Midbrain (tissue), 1 donor: ENCODE measurements around the gene RGP1.

Experiments
- DNase-seq: peaks from one replicate; lab custom pipeline; 2025; lab: John Stamatoyannopoulos, UW

The RGP1 gene

DNA sequence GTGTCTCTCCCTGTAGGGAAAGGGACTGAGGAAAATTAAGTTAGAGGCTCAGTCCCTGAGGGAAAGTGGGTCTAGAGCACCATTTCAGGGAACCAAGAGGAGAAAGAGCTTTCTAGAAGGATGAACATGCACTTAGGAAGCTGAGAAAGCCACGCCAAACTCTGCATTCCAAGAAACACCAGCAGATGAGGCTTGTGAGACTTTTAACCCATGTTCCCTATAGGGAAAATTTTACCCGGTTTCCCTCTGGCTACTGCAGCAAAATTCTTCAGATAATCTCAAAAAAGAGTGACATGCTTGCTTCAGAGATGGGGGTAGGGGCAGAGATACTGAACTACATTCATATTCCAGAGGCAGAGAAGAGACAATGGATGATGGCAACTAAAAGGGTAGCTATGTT, 25.7 kb upstream of the RGP1 start:
- no peak for DNase-seq

DNA sequence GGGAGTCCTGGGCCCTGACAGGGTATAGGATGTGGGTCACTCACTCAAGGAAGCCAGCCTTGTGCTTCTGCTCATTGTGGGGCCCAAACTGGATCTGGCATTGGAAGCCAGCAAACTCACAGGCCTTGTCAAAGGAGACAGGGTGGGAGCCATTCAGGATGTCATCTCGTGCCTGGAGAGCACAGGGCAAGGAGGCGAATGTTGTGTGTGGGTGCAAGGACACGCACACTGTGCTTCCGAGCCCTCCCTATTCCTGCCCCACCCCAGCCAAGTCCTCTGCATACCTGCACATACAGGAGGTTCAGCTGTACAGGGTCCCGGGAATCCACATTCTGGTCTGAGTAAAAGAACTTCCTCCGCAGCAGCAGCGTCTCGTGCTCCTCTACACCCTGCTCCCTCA, 25.2 kb upstream of the RGP1 start:
- no peak for DNase-seq

DNA sequence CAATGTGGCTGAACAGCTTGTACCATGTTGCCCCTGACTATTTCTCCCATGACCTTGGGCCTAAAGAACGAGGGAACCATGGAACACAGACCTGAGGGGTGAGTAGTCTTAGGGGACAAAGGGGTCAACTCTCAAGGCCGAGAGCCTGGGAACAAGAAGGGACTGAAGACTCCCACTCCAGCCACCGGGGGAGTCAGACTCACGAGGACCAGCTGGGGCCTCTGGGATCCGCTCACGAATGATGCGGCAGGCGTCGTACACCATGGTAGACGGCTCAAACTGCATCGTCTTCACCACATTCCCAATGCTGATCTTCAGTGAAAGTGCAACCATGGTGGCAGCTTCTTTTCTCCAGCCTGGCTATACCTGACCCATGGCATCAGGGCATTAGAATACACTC, 23.7 kb upstream of the RGP1 start:
- no peak for DNase-seq

DNA sequence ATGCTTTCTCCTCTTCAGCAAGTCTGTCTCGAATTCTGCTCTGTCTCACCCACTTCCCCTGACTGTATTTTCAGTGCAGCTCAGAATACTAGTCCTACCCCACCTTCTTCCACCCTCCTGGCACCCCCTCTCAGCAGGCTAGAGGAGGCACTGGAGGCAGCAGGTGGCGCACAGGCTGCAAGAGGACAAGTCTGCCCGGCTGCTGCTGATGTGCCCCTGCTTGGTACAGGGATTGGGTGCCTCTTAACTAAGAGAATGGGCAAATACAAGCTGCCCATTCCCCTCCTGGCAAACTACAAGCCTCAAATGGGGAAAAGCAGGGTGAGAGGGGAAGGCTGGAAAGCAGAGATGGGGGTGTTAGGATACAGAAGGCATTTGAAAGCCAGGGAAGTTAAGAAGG, 22.2 kb upstream of the RGP1 start:
- no peak for DNase-seq

DNA sequence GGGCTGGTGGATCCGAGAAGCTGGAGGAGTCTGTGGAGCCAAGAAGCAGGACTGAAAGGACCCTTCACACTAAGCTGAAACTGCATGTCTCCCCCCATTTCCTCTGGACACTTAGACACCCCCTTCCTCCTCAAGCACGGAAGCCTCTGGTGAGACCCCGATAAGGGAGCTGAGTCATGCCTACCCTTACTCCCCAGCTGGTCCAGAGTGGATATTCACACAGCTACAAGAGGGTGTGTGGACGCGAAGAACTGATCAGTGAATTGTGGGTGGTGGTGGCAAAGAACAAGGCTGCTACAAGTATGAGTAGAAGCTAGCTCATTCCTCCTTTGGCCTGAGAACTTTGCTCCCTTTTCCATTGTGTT, 21.4 kb upstream of the RGP1 start:
- no peak for DNase-seq

DNA sequence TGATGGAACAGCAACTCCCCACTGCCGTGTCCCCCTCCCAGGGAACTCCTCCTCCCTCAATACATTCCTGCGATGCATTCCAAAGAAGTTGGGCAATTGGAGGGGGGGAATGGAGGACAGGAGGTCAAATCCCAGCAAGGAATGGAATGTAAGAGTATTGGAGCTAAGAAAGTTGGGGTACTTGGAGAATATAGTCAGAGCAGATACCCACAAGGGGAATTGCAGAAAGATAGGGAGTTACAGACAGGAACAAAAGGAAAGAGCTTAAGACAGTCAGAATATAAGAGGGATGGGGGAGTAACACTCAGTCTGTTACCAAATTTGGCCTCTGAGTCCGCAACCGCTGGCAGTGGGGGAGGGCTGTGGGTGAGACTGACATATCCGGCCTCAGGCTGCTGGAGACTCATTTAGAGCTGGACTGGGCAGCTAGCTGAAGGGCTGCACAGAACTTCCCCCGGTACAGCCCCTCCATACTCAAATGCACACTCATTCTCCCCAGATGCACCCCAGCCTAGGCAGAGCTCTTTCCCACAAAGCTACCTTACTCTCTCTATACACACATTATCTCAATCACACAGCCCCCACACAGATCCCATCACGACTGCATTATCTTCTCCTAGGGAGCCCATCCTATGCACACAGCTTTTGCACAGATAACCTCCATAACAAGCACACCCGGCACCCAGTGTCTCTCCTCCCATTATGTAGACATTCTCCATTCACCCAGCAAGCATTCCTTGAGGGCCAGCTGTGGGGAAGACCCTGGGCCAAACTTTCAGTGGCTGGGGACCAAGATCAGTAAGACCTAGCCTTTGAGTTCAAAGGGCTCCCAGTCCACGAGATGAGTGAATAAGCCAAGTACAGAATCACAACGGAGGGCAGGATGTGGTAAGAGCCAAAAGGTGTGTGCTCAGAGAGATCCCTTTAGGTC, 20.8 kb upstream of the RGP1 start:
- DNase-seq, result peak; percentile 12

DNA sequence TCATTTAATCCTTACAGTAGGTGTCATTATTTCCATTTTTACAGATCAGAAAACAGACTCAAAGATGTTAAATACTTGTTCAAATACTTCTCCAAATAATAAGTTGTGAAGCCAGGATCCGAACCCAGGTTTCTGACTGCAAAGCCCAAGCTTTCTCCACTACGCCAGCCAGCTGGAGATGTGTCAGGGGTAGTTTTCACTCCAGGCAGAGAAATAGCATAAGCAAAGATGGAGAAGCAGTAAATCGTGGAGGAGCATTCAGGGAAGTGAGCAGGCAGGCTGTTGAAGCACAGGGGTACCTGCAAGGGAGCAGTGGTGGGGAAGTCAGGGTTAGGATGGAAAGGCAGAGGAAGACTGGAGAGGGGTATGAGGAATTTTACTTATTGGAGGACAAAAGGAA, 20.0 kb upstream of the RGP1 start:
- no peak for DNase-seq

DNA sequence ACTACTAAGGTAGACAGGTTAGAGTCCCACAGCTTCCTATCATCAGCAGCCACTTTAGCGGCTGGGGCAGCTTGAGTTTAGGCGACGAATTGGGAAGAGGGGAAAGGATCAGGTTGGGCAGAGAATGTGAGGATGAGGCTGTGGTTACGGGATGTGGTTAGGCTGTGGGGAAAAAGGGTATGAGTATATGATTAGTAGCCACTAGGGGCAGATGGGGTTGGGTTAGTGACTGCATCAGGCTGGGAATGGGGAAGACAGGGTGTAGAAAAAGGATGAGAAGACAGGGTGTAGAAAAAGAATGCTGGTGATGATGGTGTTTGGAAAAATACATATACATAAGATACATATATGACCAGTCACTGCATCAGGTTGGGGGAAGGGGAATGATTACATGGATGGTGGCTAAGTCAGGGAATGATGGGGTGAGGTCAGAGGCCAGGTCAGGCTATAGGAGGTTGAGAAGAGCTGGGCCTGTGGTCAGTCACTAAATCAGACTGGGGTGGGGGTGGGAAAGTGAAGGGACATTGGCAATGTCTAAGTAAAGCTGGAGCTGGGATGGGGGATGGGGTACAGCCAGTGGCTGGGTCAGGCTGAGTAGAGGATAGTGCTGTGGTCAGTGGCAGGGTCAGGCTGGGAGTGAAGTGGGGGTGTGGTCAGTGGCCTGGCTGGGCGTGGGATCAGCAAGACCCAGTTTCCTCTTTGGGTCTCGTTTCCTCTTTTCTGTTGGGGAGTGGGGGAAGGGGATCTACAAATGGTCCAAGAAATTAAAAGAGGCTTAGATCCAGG, 19.2 kb upstream of the RGP1 start:
- DNase-seq, result peak; percentile 13

DNA sequence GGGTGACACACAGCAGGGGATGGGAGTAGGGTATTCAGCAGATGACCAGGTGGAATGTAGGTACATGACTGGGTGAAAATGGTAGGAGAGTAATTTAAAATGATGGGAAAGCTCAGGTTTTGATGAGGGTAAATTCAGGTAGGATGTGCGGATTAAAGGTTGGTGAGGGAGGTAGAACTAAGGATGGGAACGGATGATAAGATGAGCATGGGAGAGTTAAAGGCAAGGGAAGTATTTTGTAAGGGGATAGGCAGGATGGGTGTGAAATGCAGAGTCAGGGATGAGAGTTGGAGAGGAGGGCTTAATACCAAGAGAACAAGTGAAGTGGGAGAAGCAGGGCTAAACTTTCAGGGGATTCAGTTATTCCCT, 18.6 kb upstream of the RGP1 start:
- no peak for DNase-seq

DNA sequence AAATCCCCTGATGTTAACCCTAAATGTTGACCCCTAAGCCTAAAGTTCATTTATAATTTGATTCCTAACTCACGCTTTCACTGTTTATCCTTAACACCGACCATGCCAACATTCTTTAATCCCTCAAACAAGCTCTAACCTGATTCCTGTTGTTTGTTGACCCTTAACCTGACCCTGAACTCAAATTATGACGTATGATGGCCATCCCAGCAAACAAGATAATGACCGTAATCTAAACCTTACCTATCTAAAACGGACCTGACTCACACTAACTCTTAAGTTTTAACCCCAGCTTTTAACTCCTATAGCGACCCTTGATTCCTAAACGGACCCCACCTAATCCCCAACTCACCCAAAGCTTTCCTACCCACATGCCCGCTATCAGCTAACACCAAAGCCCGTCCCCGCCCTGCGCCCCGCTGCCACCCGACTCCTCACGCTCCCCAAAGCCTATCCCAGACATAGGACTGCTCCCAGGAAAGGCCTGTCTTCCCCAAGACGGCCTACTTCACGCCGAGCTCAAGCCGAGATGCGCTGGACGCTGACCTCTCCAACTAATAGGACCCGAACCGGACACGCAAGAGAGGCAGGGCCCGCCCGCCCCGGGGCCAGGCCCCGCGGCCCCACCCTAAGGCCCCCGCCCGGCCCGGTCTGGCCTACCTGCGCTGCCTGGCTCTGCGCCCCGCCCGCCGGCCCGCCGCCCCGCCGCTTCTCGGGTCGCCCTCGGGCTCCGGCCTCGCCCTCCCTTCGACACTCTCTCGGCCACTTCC, 17.5 kb upstream of the RGP1 start:
- DNase-seq, result no peak

DNA sequence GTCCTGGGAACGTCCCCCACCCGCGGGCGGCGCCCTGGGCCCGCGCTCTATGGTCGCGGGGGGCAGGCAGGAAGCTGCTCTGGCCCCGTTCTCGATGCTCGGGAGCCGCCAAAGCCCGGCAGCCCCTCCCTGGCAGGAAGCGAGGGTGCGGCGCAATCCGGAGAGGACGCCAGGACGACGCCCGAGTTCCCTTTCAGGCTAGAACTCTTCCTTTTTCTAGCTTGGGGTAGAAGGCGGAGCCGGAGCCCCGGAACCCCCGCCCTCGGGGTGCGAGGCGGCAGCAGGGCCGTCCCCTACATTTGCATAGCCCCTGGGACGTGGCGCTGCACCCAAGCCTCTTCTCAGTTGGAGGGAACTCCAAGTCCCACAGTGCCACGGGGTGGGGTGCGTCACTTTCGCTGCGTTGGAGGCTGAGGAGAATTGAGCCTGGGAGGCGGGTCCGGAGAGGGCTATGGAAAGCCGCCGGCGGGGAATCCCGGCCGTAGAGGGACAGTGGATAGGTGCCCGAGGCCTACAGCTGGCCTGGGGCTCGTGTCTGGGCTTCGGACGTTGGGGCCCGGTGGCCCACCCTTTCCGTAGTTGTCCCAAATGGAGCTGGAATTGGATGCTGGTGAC, 16.8 kb upstream of the RGP1 start, which contains the start of the genes CREB3 and TLN1:
Gene CREB3 (plus strand): TSS at position 482 of the 615 bp plus-strand sequence. CDS start 107 bp downstream, at position 589.
Gene TLN1 (minus strand): TSS at position 11 of the 615 bp plus-strand sequence. CDS start 6,501 bp downstream, outside the sequence.
- DNase-seq, result peak; percentile 98

DNA sequence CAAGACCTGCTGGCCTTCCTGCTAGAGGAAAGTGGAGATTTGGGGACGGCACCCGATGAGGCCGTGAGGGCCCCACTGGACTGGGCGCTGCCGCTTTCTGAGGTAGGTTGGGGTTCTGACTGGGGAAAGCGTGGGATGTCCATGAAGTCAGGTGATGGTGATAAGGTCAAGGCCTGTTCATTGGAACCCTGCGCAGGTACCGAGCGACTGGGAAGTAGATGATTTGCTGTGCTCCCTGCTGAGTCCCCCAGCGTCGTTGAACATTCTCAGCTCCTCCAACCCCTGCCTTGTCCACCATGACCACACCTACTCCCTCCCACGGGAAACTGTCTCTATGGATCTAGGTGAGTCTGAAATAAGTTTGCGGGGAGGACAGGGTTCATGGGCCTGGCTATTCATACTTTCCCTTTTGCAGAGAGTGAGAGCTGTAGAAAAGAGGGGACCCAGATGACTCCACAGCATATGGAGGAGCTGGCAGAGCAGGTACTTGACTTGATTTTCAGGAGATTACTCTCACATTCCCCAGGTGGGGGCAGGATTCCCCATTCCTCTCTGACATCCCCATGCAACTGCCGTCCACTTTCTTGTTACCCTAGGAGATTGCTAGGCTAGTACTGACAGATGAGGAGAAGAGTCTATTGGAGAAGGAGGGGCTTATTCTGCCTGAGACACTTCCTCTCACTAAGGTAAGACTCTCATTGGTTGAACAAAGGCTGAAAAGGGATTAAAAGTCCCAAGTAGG, 16.1 kb upstream of the RGP1 start:
- DNase-seq, result no peak

DNA sequence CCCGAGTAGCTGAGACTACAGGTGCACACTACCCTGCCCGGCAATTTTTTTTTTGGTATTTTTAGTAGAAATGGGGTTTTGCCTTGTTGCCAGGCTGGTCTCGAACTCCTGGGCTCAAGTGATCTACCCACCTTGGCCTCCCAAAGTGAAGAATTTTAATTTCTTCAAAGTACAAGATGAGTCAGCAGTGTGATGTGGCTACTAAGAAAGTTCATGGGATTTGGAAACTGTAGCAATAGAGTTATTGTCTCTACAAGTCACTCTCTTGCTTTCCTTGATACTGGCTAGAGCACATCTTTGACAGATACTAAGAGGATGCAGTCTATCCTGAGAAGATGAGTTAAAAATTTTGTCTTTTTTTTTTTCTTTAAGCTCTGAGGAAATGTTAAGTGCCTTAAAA, 15.0 kb upstream of the RGP1 start:
- no peak for DNase-seq

DNA sequence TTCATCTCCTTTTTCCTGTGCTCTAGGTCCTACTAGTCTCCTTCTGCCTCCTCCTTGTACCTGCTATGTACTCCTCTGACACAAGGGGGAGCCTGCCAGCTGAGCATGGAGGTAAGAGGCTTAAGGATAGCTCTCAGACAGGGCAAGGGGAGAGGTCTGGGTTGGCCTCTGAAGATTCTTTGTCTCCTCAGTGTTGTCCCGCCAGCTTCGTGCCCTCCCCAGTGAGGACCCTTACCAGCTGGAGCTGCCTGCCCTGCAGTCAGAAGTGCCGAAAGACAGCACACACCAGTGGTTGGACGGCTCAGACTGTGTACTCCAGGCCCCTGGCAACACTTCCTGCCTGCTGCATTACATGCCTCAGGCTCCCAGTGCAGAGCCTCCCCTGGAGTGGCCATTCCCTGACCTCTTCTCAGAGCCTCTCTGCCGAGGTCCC, 12.9 kb upstream of the RGP1 start:
- peak; percentile 28 for DNase-seq

DNA sequence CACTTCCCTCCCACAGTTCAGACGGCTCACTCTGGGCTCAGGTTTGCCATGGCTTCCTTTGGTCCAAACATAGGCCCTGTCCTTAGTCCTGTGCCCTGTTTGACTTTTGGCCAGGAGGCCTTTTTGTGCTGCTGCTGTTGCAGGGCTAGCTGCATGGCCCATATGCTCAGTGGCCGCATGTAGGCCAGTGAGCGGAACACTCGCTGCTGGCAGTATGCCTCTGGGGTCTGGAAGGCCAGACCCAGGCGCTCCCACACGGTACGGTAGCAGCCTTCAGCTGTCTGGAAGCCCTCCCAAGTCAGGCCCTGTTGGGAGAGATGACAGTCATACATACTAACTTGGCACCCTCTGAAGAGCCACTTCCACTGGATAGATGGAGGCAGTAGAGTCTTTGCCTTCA, 11.9 kb upstream of the RGP1 start:
- DNase-seq, result no peak

DNA sequence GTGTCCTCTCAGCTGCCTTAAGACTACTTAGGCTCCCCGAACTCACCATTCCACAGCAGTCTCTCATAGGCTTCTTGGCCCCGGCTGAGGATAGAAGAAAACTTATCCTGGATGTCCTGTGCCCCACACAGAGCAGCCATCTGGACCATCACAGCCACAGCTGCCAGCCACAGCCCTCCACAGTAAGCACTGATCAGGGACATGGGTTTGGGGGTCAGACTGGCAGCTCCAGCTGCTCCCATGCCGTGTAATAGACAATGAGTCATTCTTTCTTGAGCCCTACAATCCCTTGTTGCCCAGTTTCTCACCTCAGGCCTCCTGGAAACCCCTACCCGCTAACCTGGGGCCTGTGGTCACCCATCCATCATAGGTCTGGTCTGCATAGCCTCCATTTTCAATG, 10.9 kb upstream of the RGP1 start:
- no peak for DNase-seq

DNA sequence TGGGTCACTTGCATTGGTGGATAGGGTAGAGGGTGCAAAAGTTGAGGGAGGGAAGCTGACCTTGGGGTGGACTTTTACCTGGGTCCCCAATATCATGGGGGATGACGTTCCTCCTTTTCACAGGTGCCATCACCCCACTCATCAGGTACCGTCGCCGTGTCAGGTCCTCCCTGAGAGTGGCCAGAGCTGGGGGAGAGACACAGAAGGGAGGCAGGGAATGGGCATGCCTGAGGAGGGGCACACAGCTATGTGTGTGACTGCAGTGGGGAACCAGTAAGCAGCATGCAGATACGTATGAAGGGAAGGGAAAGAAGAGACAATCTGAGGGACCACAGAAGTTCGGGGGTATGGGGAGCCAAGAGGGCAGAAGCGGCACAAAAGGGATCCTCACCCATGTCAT, 10.2 kb upstream of the RGP1 start:
- DNase-seq, result no peak

DNA sequence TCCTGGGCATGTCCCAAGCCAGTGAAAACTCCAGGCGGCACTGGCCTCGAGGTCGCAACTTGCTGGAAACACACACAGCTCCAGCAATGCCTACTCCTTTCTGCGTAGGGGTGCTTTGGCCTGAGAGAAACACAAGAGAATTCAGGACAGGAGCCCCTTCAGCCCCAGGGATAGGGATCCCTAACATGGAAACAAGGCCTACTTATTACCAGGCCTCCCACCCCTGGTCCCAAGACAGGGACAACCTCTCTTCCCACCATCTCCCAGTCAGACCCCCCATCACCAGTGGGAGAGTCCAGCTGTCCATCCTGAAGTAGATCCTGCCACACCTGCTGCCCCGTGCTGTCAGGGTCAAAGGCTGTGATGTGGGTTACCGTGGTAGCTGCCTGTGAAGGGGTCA, 8.8 kb upstream of the RGP1 start:
- no peak for DNase-seq

DNA sequence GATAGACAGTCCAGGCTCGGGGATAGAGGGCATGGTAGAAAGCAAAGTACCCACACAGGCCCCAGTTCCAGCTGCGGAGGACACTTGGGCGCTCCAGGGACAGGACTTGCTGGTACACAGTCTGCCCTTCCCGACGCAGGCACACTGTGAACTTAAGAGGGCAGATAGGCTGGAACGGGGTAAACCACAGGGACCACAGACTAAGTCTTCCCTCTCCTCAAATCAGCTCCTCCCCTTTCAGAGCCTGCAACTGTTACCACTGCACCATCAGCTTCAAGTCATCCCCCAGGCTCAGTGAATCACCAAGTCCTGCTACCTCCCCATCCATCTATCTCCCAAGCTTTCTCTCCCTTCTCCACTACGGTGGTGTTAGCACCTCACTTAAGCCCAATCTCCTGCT, 7.3 kb upstream of the RGP1 start:
- DNase-seq, result no peak

DNA sequence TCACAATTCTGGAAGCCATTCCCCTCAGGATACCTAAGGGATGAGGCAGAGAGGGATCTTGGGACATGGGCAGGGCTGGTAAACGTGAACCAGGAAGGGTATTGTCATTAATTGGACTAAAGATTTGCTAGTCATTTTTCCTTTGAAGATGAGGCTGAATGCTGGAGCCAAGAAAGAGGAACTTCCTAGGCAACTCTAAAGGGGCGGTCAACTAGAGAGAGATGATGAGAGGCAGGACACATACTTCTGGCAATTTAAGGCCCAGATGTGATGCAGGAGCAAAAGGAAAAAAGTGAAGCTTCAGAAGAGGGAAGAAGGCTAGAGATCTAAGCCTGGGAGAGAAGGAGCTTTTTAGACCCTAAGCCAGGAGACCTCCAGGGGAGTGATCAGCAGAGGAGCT, 5.6 kb upstream of the RGP1 start:
- no peak for DNase-seq

DNA sequence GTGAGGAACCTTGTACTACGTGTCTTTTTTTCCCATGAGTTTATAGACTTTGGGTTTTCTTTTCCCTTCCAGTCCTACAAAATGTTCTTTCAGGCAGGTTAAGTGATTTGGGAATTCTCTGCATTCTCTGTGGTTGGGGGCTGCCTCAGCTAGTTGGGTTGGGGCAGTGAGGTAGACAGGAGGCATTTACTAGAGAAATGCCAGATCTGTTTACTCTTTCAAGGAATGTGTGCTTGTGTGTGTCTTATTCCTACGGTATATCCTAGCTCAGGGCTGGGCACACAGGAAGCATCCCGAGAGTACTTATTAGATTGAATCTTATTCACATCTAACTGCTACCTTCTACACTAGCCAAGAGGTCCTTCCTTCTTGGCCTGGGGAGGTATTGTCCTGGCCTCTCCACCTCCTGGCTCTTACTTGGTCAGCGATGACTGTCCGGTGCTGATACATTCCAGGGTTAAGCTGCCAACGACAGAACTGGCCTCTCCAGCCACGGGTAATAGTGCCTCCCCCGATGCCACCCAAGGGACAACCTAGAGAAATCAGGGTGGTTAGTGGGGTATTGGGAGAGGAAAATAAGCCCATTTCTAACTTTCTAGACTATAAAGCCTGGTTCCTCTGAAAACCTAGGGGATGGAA, 5.1 kb upstream of the RGP1 start:
- no peak for DNase-seq
